Common myeloid progenitor, CD34-positive (primary cell): ENCODE results near the gene MVP.
A peak's percentile ranks its signal among the peaks of the same experiment; 100 is the strongest.

Experiments used
- CTCF ChIA-PET: fragments of 350-600 bp; sonication (Branson Sonifier 250); formaldehyde crosslinking; loops from one replicate; lab custom pipeline; 2021; ENCODE audit warnings: antibody characterized with exemption; lab: Charles Lee
- POLR2A ChIA-PET: fragments of 350-600 bp; sonication (Branson Sonifier 250); formaldehyde crosslinking; loops from one replicate; lab custom pipeline; 2021; ENCODE audit warnings: antibody characterized with exemption; lab: Charles Lee
- DNase-seq, 3 donors: peaks; one replicate each; pipeline versions ENCODE4 v3.0.0 to v3.0.0-alpha.2; 2013
- H3K27ac ChIP-seq, 2 experiments: 1 replicate in 1 of 2; 2 replicates in 1 of 2; pipeline ENCODE4 v1.7.0; 2013; ENCODE audit warnings: inconsistent platforms in 2 of 2, low read length in 2 of 2, mild to moderate bottlenecking in 2 of 2, low read depth in 1 of 2, moderate library complexity in 1 of 2; ENCODE audit not compliant: severe bottlenecking in 2 of 2, insufficient read depth in 1 of 2, poor library complexity in 1 of 2
- H3K27me3 ChIP-seq, 5 experiments: replicated peaks in 2 of 5; 1 replicate in 3 of 5; 2 replicates in 2 of 5; pipeline versions ENCODE4 v1.6.1 to v1.7.0; 2013; ENCODE audit warnings: low read length in 4 of 5, mild to moderate bottlenecking in 2 of 5, moderate library complexity in 2 of 5, inconsistent platforms in 1 of 5; ENCODE audit not compliant: insufficient read depth in 5 of 5, control insufficient read depth in 4 of 5
- H3K36me3 ChIP-seq, 4 experiments: 1 replicate in 2 of 4; 2 replicates in 2 of 4; pipeline versions ENCODE4 v1.6.1 to v1.7.0; 2013; ENCODE audit warnings: low read length in 3 of 4, control low read depth in 1 of 4, mild to moderate bottlenecking in 1 of 4; ENCODE audit not compliant: control insufficient read depth in 4 of 4, insufficient read depth in 4 of 4
- H3K4me1 ChIP-seq, 4 experiments: 1 replicate in 3 of 4; 2 replicates in 1 of 4; pipeline versions ENCODE4 v1.6.1 to v1.7.1; 2013; ENCODE audit warnings: low read length in 3 of 4, mild to moderate bottlenecking in 3 of 4, control low read depth in 1 of 4, inconsistent platforms in 1 of 4, moderate library complexity in 1 of 4; ENCODE audit not compliant: control insufficient read depth in 4 of 4, insufficient read depth in 4 of 4; ENCODE audit errors: control extremely low read depth in 1 of 4
- H3K4me3 ChIP-seq, 7 experiments: 1 replicate in 4 of 7; 2 replicates in 3 of 7; pipeline versions ENCODE4 v1.5.1 to v1.7.0; 2013; ENCODE audit warnings: mild to moderate bottlenecking in 7 of 7, low read length in 6 of 7, moderate library complexity in 6 of 7, inconsistent platforms in 2 of 7, low read depth in 2 of 7, control low read depth in 1 of 7; ENCODE audit not compliant: insufficient read depth in 4 of 7, control insufficient read depth in 1 of 7; ENCODE audit errors: extremely low read depth in 1 of 7
- H3K9me3 ChIP-seq, 5 experiments: 1 replicate in 4 of 5; 2 replicates in 1 of 5; pipeline versions ENCODE4 v1.6.1 to v1.7.1; 2013; ENCODE audit warnings: low read length in 4 of 5, mild to moderate bottlenecking in 2 of 5, inconsistent platforms in 1 of 5, low read depth in 1 of 5, moderate library complexity in 1 of 5; ENCODE audit not compliant: control insufficient read depth in 4 of 5, insufficient read depth in 2 of 5; ENCODE audit errors: control extremely low read depth in 1 of 5
- WGBS: methylation state at CpG from one replicate; pipeline ENCODE4 v1.1.5; 2013; ENCODE audit not compliant: insufficient coverage; 5-methylcytosine and 5-hydroxymethylcytosine counted together

MVP gene

GRCh38 chr16:29804455-29805231 lies 15.6 kb upstream of the MVP start:
- Histone ChIP-seq H3K4me1 (peaks cover 8 to 43% (median 34%) of the 10 kb centered on the region in 4 experiments), H3K27ac (peak overlapping the region; percentile 83 to 94), H3K27me3 (no peaks in the 10 kb centered on the region), H3K4me3 (peak overlapping the region; percentile 62 to 94 (median 79)), H3K36me3 (peaks cover 10 to 58% (median 38%) of the 10 kb centered on the region in 4 experiments), H3K9me3 (no peaks in the 10 kb centered on the region)
- no peak for DNase-seq
- ChIA-PET POLR2A (interaction anchor here (0.7 to 1.7 kb wide), 3 partner anchors 10 to 61 kb away, joined by 3 to 6 read pairs (median 6); partner anchors contain the start of gene KIF22), CTCF (interaction anchor here (0.9 to 4.6 kb wide), 7 partner anchors 10 to 200 kb away, joined by 3 to 28 read pairs (median 4); partner anchors contain the start of gene KIF22)
- 12% methylated on average over 22 of the region's 26 CpGs for WGBS

- DNase-seq = peak; percentile 98 to 100 (median 99)
- H3K27me3 ChIP-seq = no peaks in the 10 kb centered on the region
- POLR2A ChIA-PET = interaction anchor here (1.2 to 3.0 kb wide), 3 partner anchors 11 to 15 kb away, joined by 6 to 12 read pairs (median 6); partner anchors contain the start of genes KIF22 and PAGR1
- H3K36me3 ChIP-seq = peaks cover 10 to 62% (median 38%) of the 10 kb centered on the region in 4 experiments
- no peaks in the 10 kb centered on the region for H3K9me3 ChIP-seq
- CTCF ChIA-PET = interaction anchor here (0.9 to 4.6 kb wide), 4 partner anchors 11 to 69 kb away, joined by 3 to 28 read pairs (median 12); partner anchors contain the start of gene KIF22
- H3K4me3 ChIP-seq = peak overlapping the region; percentile 62 to 94 (median 79)
- 0% methylated on average over 67 of the region's 103 CpGs for WGBS
- H3K27ac ChIP-seq = peak overlapping the region; percentile 83 to 94
- peaks cover 8 to 51% (median 42%) of the 10 kb centered on the region in 4 experiments for H3K4me1 ChIP-seq
Measured at GRCh38 chr16:29805232-29806098, 14.8 kb upstream of the MVP start.

- POLR2A ChIA-PET = interaction anchor here (2.0 to 3.0 kb wide), 2 partner anchors 10 to 16 kb away, joined by 9 to 12 read pairs; partner anchors contain the start of genes KIF22 and PAGR1
- Histone ChIP-seq H3K4me1 (peaks cover 8 to 58% (median 48%) of the 10 kb centered on the region in 4 experiments), H3K36me3 (peaks cover 7 to 62% (median 34%) of the 10 kb centered on the region in 4 experiments), H3K4me3 (peak within 1 kb of the TSS; percentile 53 to 94 (median 79)), H3K27ac (peak within 1 kb of the TSS; percentile 83 to 94), H3K9me3 (no peaks in the 10 kb centered on the region), H3K27me3 (no peaks in the 10 kb centered on the region)
- DNase-seq = no peak
- WGBS = 0% methylated on average over 11 of the region's 67 CpGs
- CTCF ChIA-PET = interaction anchor here (1.0 to 2.0 kb wide), 2 partner anchors 10 kb away, joined by 3 to 4 read pairs; partner anchors contain the start of gene PAGR1
Measured at GRCh38 chr16:29806099-29806579, 14.1 kb upstream of the MVP start, which contains the start of gene MAZ. Gene MAZ, plus strand, starts transcription at chr16:29806529. Its CDS starts 173 bp downstream, at chr16:29806702.

- Histone ChIP-seq H3K9me3 (no peaks in the 10 kb centered on the region), H3K27ac (peak overlapping the region in 1 of 2 experiments; percentile 78), H3K4me1 (peaks cover 8 to 65% (median 55%) of the 10 kb centered on the region in 4 experiments), H3K27me3 (peaks cover 0 to 4% (median 0%) of the 10 kb centered on the region in 5 experiments), H3K36me3 (peaks cover 2 to 55% (median 28%) of the 10 kb centered on the region in 4 experiments), H3K4me3 (peak overlapping the region; percentile 53 to 94 (median 73))
- POLR2A ChIA-PET = interaction anchor here (0.5 to 3.0 kb wide), 4 partner anchors 9 to 606 kb away, joined by 3 to 12 read pairs (median 6); partner anchors contain the start of genes KIF22 and PAGR1
- under 1% methylated on average over 97 of the region's 99 CpGs for WGBS
- peak in 2 of 3 donors; percentile 69 to 79 for DNase-seq
- CTCF ChIA-PET = interaction anchor here (0.6 to 2.6 kb wide), 18 partner anchors 9 to 249 kb away, joined by 3 to 17 read pairs (median 4); partner anchors contain the start of genes C16orf92, KIF22, MVP and PAGR1
Measured at GRCh38 chr16:29806641-29807425, 13.4 kb upstream of the MVP start.

GRCh38 chr16:29807426-29808218 lies 12.6 kb upstream of the MVP start:
- WGBS = under 1% methylated on average over 51 of the region's 69 CpGs
- CTCF ChIA-PET = interaction anchor here (0.6 to 2.6 kb wide), 18 partner anchors 10 to 248 kb away, joined by 3 to 17 read pairs (median 4); partner anchors contain the start of genes C16orf92, KIF22 and MVP

More at GRCh38 chr16:29807426-29808218, 12.6 kb upstream of the MVP start:
- H3K27me3 ChIP-seq = peaks cover 0 to 10% (median 4%) of the 10 kb centered on the region in 5 experiments
- peaks cover 2 to 50% (median 23%) of the 10 kb centered on the region in 4 experiments for H3K36me3 ChIP-seq
- POLR2A ChIA-PET = interaction anchor here (0.6 to 3.0 kb wide), 6 partner anchors 8 to 87 kb away, joined by 3 to 12 read pairs (median 3); partner anchors contain the start of genes KIF22, MVP and PAGR1
- H3K27ac ChIP-seq = peak overlapping the region; percentile 15 to 78
- H3K4me1 ChIP-seq = peaks cover 8 to 71% (median 61%) of the 10 kb centered on the region in 4 experiments
- H3K9me3 ChIP-seq = no peaks in the 10 kb centered on the region
- peak overlapping the region; percentile 4 to 94 (median 73) for H3K4me3 ChIP-seq
- peak; percentile 92 to 96 (median 93) for DNase-seq
